Measurements from ENCODE around the gene ABI2.

GRCh38 chr2:203431391-203432185 lies 103.4 kb downstream of the ABI2 start:
- TF ChIP-seq EZH2 (IDR thresholded peaks at IDR 0.05; ENCODE audit: insufficient read depth, poor library complexity, severe bottlenecking), result no peak
- TF ChIP-seq EZH2phosphoT487 (IDR thresholded peaks at IDR 0.05; ENCODE audit: insufficient read depth, low read depth), result no peak

Data from GM23248 (cell line).